ENCODE results near the gene ACSL1.

Gene ACSL1

DNA sequence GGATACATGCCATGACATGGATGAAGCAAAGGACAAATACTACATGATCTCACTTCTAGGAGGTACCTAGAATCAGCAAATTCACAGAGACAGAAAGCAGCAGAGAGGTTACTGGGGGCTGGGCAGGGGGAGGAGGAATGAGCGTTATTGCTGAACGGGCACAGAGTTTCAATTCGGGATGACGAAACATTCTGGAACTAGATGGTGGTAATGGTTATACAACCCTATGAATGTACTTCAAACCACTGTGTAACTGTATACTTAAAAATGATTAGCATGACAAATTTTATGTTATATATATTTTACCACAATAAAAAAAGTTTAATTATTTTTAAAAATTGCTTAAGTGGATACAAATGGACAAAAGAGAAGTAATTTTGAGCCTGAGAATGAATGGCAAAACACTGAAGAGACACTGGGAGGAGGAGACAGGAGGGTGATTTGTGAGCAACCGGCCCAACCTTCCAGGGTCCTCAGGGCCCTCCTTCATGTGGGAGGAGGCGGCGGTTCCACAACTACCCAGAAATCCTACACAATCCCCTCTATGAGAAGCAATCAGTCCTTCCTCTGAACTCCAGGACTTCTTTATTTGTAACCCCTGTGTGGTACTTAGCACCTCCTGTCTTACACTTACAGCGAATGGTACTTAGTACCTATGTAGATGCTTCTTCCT lies 14.1 kb downstream of the ACSL1 start:
- DNase-seq (ENCODE audit: low read depth in 2 of 2): no peak

GRCh38 chr4:184810720-184811119 lies 15.0 kb downstream of the ACSL1 start:
- no peak for DNase-seq (ENCODE audit: low read depth in 2 of 2)

DNA sequence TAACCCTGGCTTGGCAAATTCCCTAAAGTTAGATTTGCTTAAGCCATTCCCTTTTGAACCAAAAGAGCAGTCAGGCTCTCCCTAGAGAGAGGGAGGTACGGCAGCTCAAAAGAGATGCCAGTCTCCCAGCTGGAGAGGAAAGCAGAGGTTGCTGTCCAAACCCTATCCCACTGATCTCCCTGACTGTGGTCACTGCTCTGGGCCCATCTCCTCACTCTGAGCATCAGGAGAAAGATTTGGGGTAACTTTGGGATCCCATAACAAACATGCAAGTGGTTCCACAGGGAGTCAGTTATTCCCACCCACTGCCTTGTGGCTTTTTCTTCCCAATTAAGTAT lies 17.1 kb downstream of the ACSL1 start:
- DNase-seq (ENCODE audit: low read depth in 2 of 2): no peak

DNA sequence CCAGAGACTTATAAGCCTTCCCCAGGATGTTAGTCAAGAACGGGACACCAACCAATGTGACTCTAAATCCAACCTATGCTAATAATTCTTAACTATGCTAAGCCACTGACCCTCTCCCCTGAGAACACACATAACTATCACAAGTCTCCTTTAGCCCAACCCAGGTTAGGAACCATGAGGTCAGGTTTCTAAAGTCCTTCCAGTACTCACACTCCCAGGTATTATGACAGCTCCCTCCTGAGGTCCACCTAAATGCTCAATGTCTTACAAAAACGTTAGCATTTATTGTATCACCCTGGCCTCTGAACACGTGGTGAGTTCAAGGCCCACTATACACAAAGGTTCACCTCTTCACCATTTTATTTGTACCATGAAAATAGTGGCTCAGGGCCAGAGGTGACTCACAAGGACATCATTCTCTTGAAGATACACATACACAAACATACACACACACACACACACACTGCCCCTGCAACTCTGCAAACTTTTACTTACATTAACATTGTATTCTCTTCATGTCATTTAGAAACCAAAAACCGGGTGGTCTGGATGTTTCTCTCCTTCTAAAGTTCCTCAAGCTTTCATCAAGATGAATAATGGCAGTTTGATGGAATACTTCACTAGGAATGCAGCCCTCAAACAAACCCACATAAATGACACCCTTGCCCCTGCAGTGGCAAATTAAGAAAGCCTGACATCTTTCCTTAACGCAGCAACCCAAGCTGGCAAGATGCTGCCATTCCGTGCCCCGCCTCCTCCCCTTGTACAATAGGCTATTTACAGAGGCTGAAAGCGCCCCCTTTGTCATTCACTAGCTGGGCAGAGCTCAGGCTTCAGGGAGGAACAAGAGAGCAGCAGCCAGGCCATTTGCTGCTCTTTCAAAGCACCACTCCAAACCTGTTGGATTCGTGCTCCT lies 17.7 kb downstream of the ACSL1 start:
- no peak for DNase-seq (ENCODE audit: low read depth in 2 of 2)

DNA sequence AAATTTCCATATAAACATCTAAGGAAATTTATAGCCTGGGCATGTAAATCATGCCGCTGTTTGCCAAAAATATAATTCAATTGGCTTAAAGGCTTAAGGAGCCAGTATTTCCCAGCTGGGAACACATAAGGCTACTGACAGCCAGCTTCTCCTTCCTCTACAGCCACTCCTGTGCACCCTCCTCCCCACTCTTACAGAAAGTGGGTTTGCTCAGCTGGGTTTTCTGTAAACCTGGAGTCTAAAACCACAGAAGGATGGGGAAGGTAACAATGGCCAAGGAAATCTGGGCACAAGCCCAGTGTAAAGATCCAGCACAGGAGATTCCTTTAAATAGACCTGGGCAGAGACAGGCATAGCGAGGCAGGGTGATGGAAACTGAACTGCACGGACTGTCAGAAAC lies 18.5 kb downstream of the ACSL1 start:
- DNase-seq (ENCODE audit: low read depth in 2 of 2): no peak

DNA sequence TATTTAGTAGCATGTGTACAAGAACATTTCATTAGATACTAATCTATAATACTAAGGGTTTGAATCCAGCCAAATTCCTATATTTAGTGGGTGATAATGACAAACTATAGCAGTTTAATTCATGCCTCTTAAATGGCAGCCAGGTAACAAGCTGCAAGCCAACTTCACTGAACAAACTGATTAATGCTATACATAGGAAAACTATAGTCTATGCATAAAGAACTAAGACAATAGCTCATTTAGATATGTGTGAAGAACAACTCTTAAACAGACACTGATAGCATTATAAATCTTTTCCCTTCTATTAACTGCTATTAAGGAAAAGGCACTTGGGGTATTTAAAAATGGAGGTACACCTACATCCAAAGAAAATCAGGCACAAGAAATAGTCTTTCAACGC lies 19.1 kb downstream of the ACSL1 start:
- no peak for DNase-seq (ENCODE audit: low read depth in 2 of 2)

GRCh38 chr4:184806229-184806550 lies 19.6 kb downstream of the ACSL1 start:
- no peak for DNase-seq (ENCODE audit: low read depth in 2 of 2)

GRCh38 chr4:184805462-184806228 lies 20.1 kb downstream of the ACSL1 start:
- DNase-seq (ENCODE audit: low read depth in 2 of 2): no peak

GRCh38 chr4:184804621-184805020 lies 21.1 kb downstream of the ACSL1 start:
- no peak for DNase-seq (ENCODE audit: low read depth in 2 of 2)

DNA sequence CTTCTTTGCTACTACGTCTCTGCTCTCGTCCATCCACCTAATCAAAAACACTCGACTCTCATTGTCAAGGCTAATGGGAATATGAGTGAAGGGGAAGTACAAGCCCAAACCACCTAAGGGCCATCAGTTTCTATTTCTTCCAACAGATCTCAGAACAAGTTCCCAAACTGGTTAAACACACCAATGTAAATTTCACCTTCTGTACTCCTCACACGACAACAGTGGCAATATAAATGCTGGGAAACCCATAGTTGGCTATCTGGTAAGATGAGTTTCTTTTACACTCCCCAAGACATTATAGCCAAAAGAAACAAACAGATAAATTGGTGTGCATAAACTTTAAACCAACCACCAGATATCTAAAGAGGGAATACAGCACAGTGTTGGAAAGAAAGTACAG lies 21.9 kb downstream of the ACSL1 start:
- DNase-seq (ENCODE audit: low read depth in 2 of 2): no peak

- no peak for DNase-seq (ENCODE audit: low read depth in 2 of 2)
These were observed 22.6 kb downstream of the ACSL1 start for GRCh38 chr4:184803133-184803532.

DNA sequence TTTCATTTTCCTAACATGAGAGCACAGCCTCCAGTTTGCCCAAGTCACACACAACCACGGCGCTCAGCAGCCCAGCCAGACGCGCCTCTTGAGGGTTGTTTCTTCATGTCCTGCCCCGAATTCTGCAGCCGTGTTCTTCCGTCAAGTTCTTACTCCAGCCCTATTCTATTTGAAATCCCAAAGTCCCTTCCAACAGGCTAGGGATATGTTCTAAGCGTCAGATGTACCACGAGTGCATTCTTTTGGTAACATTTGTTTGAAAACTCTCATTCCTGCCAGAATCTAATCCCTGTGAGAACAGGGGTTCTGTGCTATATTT lies 23.1 kb downstream of the ACSL1 start:
- no peak for DNase-seq (ENCODE audit: low read depth in 2 of 2)

DNA sequence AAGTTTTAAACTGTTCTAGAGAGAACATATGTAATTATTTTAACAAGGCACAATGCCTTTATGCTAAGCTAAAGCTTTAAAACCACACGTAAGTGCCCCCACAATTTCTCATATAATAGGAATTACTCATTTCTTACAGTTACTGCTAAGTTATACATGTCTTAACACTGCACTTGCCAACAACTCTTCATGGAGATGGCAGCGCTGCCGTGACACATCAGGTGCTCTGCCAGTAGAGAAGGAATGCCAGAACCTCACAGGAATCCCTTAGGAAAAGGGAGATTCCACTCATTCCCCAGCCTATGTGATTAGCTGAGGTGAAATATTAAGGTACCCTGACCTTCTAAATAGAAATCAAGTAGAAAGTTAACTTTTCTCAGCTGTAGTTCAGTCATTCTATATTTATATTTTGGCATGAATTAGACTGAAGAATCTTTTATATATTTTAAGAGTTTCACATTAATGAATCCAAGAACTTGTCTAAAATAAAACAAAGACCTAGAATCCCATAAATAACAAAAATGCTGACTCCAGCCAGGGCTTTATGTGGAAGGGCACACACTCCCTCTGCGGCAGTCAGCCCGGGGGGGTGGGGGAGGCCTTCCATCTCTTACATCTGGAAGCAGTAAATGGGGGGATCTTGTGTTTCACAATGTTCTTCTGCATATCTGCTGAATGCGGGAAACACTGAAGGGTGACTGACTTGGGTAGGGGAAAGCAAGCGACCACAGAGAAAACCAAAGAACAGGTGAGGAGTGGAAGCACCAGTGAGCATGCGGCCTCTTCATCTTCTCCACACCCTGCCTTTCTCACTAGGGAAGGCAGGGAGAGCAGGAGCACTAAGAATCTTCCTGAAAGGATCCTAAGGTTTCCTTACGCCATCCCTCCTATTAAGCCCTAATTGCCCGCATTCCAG lies 23.7 kb downstream of the ACSL1 start:
- DNase-seq (ENCODE audit: low read depth in 2 of 2): no peak

DNA sequence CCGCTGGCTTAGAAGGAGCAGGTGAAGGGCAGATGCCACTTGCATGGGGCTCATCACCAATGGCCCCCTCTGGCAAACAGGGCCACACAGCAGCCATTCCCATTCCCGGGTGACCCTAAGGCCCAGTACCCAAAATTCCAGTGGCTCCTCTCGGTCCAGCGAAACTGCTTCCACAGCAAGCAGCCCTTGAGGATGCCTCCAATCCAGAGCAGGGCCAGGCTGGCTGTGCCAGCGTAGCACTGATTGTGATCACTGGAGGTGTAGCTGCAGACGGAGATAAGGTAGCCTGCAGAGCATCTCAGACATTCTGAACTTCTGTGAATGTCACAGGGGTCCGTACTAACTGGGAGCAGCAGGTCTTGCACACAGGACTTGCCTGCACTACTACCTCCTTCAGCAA lies 27.3 kb downstream of the ACSL1 start:
- DNase-seq (ENCODE audit: low read depth in 2 of 2): no peak

DNA sequence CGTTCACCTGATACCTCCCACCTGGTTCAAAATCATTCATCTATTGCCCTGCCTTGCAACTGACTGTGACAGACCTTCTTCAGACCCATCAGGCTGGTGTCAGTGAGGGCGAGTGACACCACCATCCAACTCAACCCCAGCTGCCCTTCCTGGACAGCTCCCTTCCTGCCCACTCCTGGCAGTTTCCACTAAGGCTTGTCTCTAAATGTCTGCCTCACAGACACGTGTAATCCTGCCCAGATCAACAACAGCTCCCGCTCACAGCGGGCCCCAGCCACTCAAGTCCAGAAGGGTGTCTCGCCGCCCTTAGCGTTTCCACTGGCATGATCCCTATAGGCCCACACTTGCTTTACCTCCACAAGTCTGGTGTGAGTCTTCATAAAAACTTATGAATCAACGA lies 28.9 kb downstream of the ACSL1 start:
- no peak for DNase-seq (ENCODE audit: low read depth in 2 of 2)

- DNase-seq (ENCODE audit: low read depth in 2 of 2): no peak
These were observed 30.4 kb downstream of the ACSL1 start for GRCh38 chr4:184795214-184795844.

- no peak for DNase-seq (ENCODE audit: low read depth in 2 of 2)
These were observed 31.3 kb downstream of the ACSL1 start for GRCh38 chr4:184794470-184794869.

- no peak for DNase-seq (ENCODE audit: low read depth in 2 of 2)
These were observed 31.9 kb downstream of the ACSL1 start for GRCh38 chr4:184793735-184794355.

- DNase-seq (ENCODE audit: low read depth in 2 of 2): peak in 1 of 2 donors; percentile 51
These were observed 32.7 kb downstream of the ACSL1 start for GRCh38 chr4:184792950-184793555.

DNA sequence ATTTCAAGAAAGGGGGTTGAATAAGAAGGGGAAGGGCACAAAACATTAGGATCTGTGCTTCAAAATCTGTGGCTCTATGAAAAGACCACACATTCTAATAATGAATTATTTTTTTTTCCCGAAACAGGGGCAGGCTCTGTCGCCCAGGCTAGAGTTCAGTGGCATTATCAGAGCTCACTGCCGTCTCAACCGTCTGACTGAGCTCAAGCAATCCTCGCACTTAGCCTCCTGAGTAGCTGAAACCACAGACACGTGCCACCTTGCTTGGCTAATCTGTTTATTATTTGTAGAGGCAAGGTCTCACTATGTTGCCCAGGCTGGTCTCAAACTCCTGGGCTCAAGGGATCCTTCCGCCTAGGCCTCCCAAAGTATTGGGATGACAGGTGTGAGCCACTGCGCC lies 33.4 kb downstream of the ACSL1 start:
- no peak for DNase-seq (ENCODE audit: low read depth in 2 of 2)

- no peak for DNase-seq (ENCODE audit: low read depth in 2 of 2)
These were observed 34.9 kb downstream of the ACSL1 start for GRCh38 chr4:184790826-184791225.
